GM12878 (cell line): Measurements from ENCODE around the gene SRC. TPM values are rescaled to one million over a fixed set of nuclear protein-coding genes. Genes with fewer than 3 reads are reported as not detected.
"Not testable (repeated sequence)": the region's sequence is repeated elsewhere in the genome, so short reads cannot be mapped to it uniquely, and the experiment has no call there.

ENCODE experiments used
- ATAC-seq: fragments of 200-7000 bp; cut with Tn5 transposase; 3 replicates; pipeline ENCODE4 v1.9.1; 2020; ENCODE audit warnings: mild to moderate bottlenecking, moderate library complexity
- BruUV-seq: library from RNA; stranded (reverse); fragments of 400-500 nt; replicated peaks from 2 replicates; lab custom pipeline; 2021; lab: Mats Ljungman, UMichigan
- CTCF ChIA-PET: fragments of 300-600 bp; sonication (Branson Sonifier 250); formaldehyde crosslinking; extraction: SDS; loops from one replicate; lab custom pipeline; 2021; ENCODE audit warnings: inconsistent platforms; lab: Yijun Ruan, JAX
- POLR2A ChIA-PET: fragments of 350-600 bp; formaldehyde crosslinking; extraction: SDS; loops from one replicate; lab custom pipeline; 2021; ENCODE audit warnings: inconsistent platforms; lab: Charles Lee
- RAD21 ChIA-PET: fragments of 300-600 bp; sonication (Branson Sonifier 250); formaldehyde crosslinking; loops from one replicate; lab custom pipeline; 2023; ENCODE audit warnings: antibody characterized with exemption; ENCODE audit not compliant: unreplicated experiment; lab: Charles Lee
- SMC1A ChIA-PET: fragments of 300-600 bp; sonication (Branson Sonifier 250); formaldehyde crosslinking; loops from one replicate; lab custom pipeline; 2023; ENCODE audit not compliant: unreplicated experiment, uncharacterized antibody; lab: Charles Lee
- DNase-seq: peaks from one replicate; pipeline ENCODE4 v3.0.0-alpha.2; 2011; ENCODE audit warnings: low read depth, low spot score
- FAIRE-seq: peaks from 3 replicates; lab custom pipeline; 2011; peaks lifted over from hg19 to GRCh38; lab: Jason Lieb, UNC
- H2AFZ ChIP-seq: 2 replicates; pipeline ENCODE4 v1.6.0; 2011; ENCODE audit warnings: low read depth, low read length, control low read depth; ENCODE audit not compliant: control insufficient read depth
- H3K27ac ChIP-seq: 2 replicates; pipeline ENCODE4 v1.5.1; 2011; ENCODE audit warnings: control low read depth; ENCODE audit not compliant: control insufficient read depth, insufficient read depth
- H3K27me3 ChIP-seq, 2 experiments: replicated peaks in 1 of 2; 2 replicates each; pipeline versions ENCODE4 v1.6.0 to v1.6.1; 2011; ENCODE audit warnings: low read length in 1 of 2; ENCODE audit not compliant: control insufficient read depth in 2 of 2, insufficient read depth in 2 of 2
- H3K36me3 ChIP-seq, 2 experiments: 2 replicates each; pipeline ENCODE4 v1.5.1; 2011; ENCODE audit warnings: low read length in 1 of 2; ENCODE audit not compliant: control insufficient read depth in 2 of 2, insufficient read depth in 2 of 2
- H3K4me1 ChIP-seq: 2 replicates; pipeline ENCODE4 v1.6.1; 2011; ENCODE audit warnings: mild to moderate bottlenecking, low read length, moderate library complexity, mixed read lengths; ENCODE audit not compliant: control insufficient read depth, insufficient read depth
- H3K4me2 ChIP-seq: 2 replicates; pipeline ENCODE4 v1.6.0; 2011; ENCODE audit warnings: control low read depth; ENCODE audit not compliant: control insufficient read depth, insufficient read depth
- H3K4me3 ChIP-seq: fragments of 200-600 bp; sonication (generic); 2 replicates; pipeline ENCODE4 v1.5.1; 2016
- H3K79me2 ChIP-seq: 2 replicates; pipeline ENCODE4 v1.6.0; 2011; ENCODE audit warnings: low read length; ENCODE audit not compliant: control insufficient read depth, insufficient read depth
- H3K9ac ChIP-seq: 2 replicates; pipeline ENCODE4 v1.8.0; 2011; ENCODE audit warnings: low read length, control low read depth, mixed read lengths; ENCODE audit not compliant: control insufficient read depth, insufficient read depth
- H3K9me3 ChIP-seq: replicated peaks from 3 replicates; pipeline ENCODE4 v1.5.1; 2011; ENCODE audit warnings: mild to moderate bottlenecking, low read length; ENCODE audit not compliant: control insufficient read depth, insufficient read depth
- H4K20me1 ChIP-seq: 2 replicates; pipeline ENCODE4 v1.6.0; 2011; ENCODE audit not compliant: control insufficient read depth, insufficient read depth
- ETV6 ChIP-seq, 2 experiments: fragments of 450-650 bp in 1 of 2; IDR thresholded peaks in 1 of 2; conservative IDR thresholded peaks in 1 of 2; 2 replicates each; pipeline ENCODE4 v1.6.1; 2014; ENCODE audit warnings: antibody characterized with exemption in 1 of 2, borderline replicate concordance in 1 of 2, low read depth in 1 of 2, mild to moderate bottlenecking in 1 of 2, moderate library complexity in 1 of 2
- HDAC2 ChIP-seq: fragments of 200-600 bp; sonication (generic); IDR thresholded peaks from 2 replicates; pipeline ENCODE4 v1.6.1; 2017
- IKZF1 ChIP-seq: fragments of 450-650 bp; conservative IDR thresholded peaks from 2 replicates; pipeline ENCODE4 v1.6.1; 2017; ENCODE audit warnings: antibody characterized with exemption, mild to moderate bottlenecking
- IRF4 ChIP-seq: IDR thresholded peaks from 2 replicates; pipeline ENCODE4 v1.6.1; 2011; ENCODE audit warnings: low read depth, low read length
- KAT2A ChIP-seq: conservative IDR thresholded peaks from 2 replicates; pipeline ENCODE4 v1.6.1; 2011; ENCODE audit warnings: low read depth, low read length; ENCODE audit not compliant: control insufficient read depth
- KLF5 ChIP-seq: fragments of 450-650 bp; IDR thresholded peaks from 2 replicates; pipeline ENCODE4 v1.6.1; 2014; ENCODE audit warnings: mild to moderate bottlenecking; ENCODE audit not compliant: partially characterized antibody
- MXI1 ChIP-seq: fragments of 150-350 bp; IDR thresholded peaks from 2 replicates; pipeline ENCODE4 v1.6.1; 2011; ENCODE audit warnings: low read depth, mild to moderate bottlenecking, inconsistent platforms, low read length, improper control_type of control experiment
- NBN ChIP-seq: fragments of 450-650 bp; IDR thresholded peaks from 2 replicates; pipeline ENCODE4 v1.6.1; 2016
- NFIC ChIP-seq: IDR thresholded peaks from 2 replicates; pipeline ENCODE4 v1.6.1; 2012; ENCODE audit warnings: low read depth, mild to moderate bottlenecking, inconsistent platforms, low read length, moderate library complexity
- NFYA ChIP-seq: IDR thresholded peaks from 2 replicates; pipeline ENCODE4 v1.6.1; 2011; ENCODE audit warnings: low read depth, mild to moderate bottlenecking, low read length, improper control_type of control experiment, borderline replicate concordance
- POU2F2 ChIP-seq: IDR thresholded peaks from 3 replicates; pipeline ENCODE4 v1.6.1; 2011; ENCODE audit warnings: low read depth, mild to moderate bottlenecking, low read length, borderline replicate concordance
- RAD51 ChIP-seq: fragments of 450-650 bp; IDR thresholded peaks from 2 replicates; pipeline ENCODE4 v1.6.1; 2016; ENCODE audit warnings: moderate library complexity, mild to moderate bottlenecking, inconsistent platforms
- REST ChIP-seq: IDR thresholded peaks from 2 replicates; pipeline ENCODE4 v1.6.1; 2012; ENCODE audit warnings: mild to moderate bottlenecking, low read depth, low read length
- SPI1 ChIP-seq: IDR thresholded peaks from 2 replicates; pipeline ENCODE4 v1.6.1; 2011; ENCODE audit warnings: low read depth, mild to moderate bottlenecking, low read length, moderate library complexity, borderline replicate concordance; ENCODE audit not compliant: insufficient read depth
- ZSCAN29 ChIP-seq: fragments of 450-650 bp; IDR thresholded peaks from 2 replicates; pipeline ENCODE4 v1.6.1; 2017; ENCODE audit warnings: mild to moderate bottlenecking, moderate library complexity
- WGBS: methylation state at CpG from one replicate; pipeline ENCODE4 v1.1.6; 2016; ENCODE audit warnings: low lambda C conversion rate; ENCODE audit not compliant: insufficient replicate concordance, insufficient coverage; ENCODE audit errors: missing lambda C conversion rate; 5-methylcytosine and 5-hydroxymethylcytosine counted together
- in situ Hi-C: fragments of 300-500 bp; cut with MboI; formaldehyde crosslinking; loops from 9 replicates; pipeline ENCODE4 v1.14.3; 2018; ENCODE audit warnings: mixed read lengths
- intact Hi-C: fragments of 100-400 bp; cut with micrococcal nuclease; formaldehyde crosslinking; loops from one replicate; pipeline ENCODE4 v1.14.2; 2022; ENCODE audit not compliant: unreplicated experiment
- polyA plus RNA-seq, 11 experiments: library from polyadenylated mRNA; depleted of rRNA in 4 of 11; unstranded in 6 of 11; stranded (reverse) in 5 of 11; fragments of >200 nt; fragmentation: Nextera tagmentation in 4 of 11; fragmentation: Illumina TruSeq in 1 of 11; extraction: Ambion mirVana in 4 of 11; extraction: Trizol in 1 of 11; gene quantifications; 1 replicate in 1 of 11; 2 replicates in 10 of 11; pipeline versions ENCODE4 v1.2.1 to v1.2.3, GENCODE V29; 2011 to 2016; ENCODE audit warnings: inconsistent platforms in 2 of 11, missing spikeins in 2 of 11, low read depth in 1 of 11
- total RNA-seq, 4 experiments: library from RNA; depleted of rRNA in 3 of 4; stranded (reverse); fragments of >200 nt in 3 of 4; fragmentation: Illumina TruSeq in 1 of 4; extraction: Trizol in 1 of 4; gene quantifications; 2 replicates each; pipeline versions ENCODE4 v1.2.1 to v1.2.3, GENCODE V29; 2013 to 2021

Gene SRC
- total and polyA plus RNA-seq, 10 of the 15 experiments (the other 5 are each of a cell fraction or from before 2014, with no cell fraction given): 0.60 to 71.3 (median 27.2) TPM

GRCh38 chr20:37339764-37340109, 6.2 kb upstream of the SRC start:
- H3K4me3 ChIP-seq, H4K20me1 ChIP-seq, POLR2A ChIA-PET, CTCF ChIA-PET, DNase-seq, H3K79me2 ChIP-seq, H3K9ac ChIP-seq, H3K36me3 ChIP-seq, in situ Hi-C loops, H3K27ac ChIP-seq, H3K27me3 ChIP-seq, BruUV-seq, FAIRE-seq, ATAC-seq, H3K9me3 ChIP-seq, H3K4me2 ChIP-seq, RAD21 ChIA-PET, H2AFZ ChIP-seq: not testable (repeated sequence)
- peaks cover 50% of the 10 kb centered on the region for H3K4me1 ChIP-seq
- SMC1A ChIA-PET: interaction anchor here (0.7 kb wide), 1 partner anchor 54 kb away, joined by 3 read pairs; no protein-coding TSS in a partner anchor
- 80% methylated on average over 7 of the region's 7 CpGs for WGBS
- intact Hi-C loops: loop anchor here (5.0 kb wide), 1 partner anchor 43 kb away; no protein-coding TSS in a partner anchor

DNA sequence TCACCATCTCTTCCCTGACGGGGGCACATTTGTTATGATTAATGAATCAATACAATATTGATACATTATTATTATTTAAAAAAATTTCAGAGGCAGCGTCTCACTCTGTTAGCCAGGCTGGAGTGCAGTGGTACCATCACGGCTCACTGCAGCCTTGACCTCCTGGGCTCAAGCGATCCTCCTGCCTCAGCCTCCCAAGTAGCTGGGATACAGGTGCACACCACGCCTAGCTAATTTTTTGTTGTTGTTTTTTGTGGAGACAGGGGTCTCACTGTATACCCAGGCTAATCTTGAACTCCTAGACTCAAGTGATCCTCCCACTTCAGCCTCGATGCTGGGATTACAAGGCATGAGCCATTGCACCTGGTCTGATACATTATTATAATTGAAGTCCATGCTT, 4.9 kb upstream of the SRC start:
- RAD21 ChIA-PET: no interaction called here
- no peak overlapping the region for H3K4me3 ChIP-seq
- H3K9ac ChIP-seq: no peak overlapping the region
- TF ChIP-seq POU2F2 (no peak), KLF5 (no peak), ZSCAN29 (no peak), NBN (no peak), NFYA (no peak), KAT2A (no peak), REST (no peak), HDAC2 (no peak), SPI1 (no peak), IKZF1 (no peak), NFIC (no peak), RAD51 (no peak), IRF4 (no peak), MXI1 (no peak), ETV6 (conservative IDR thresholded peaks at IDR 0.05 in 1 of 2, IDR thresholded peaks at IDR 0.05 in 1 of 2; ENCODE audit: borderline replicate concordance in 1 of 2, low read depth in 1 of 2) (no peak)
- TF ChIP-seq, all 136 proteins: peak for 0
- peaks cover 18% of the 10 kb centered on the region for H3K79me2 ChIP-seq
- CTCF ChIA-PET: interaction anchor here (1.3 kb wide), 1 partner anchor 63 kb away, joined by 3 read pairs; no protein-coding TSS in a partner anchor
- in situ Hi-C loops (no loop called here), intact Hi-C loops (no loop called here)
- no peak overlapping the region for H3K27ac ChIP-seq
- H3K27me3 ChIP-seq: no peaks in the 10 kb centered on the region
- H3K9me3 ChIP-seq: no peaks in the 10 kb centered on the region
- H3K4me1 ChIP-seq: peaks cover 43% of the 10 kb centered on the region
- 98% methylated on average over 6 of the region's 6 CpGs for WGBS
- BruUV-seq: no TSS peak
- no peak overlapping the region for H3K4me2 ChIP-seq
- no peak for DNase-seq
- H4K20me1 ChIP-seq: no peaks in the 10 kb centered on the region
- no peak overlapping the region for H2AFZ ChIP-seq
- SMC1A ChIA-PET: no interaction called here
- no peak for ATAC-seq
- no peak for FAIRE-seq
- POLR2A ChIA-PET: no interaction called here
- H3K36me3 ChIP-seq: no peaks in the 10 kb centered on the region
